Adipocyte (in vitro differentiated cells): ENCODE data around the gene DEXI.
"Not testable (repeated sequence)": the region's sequence is repeated elsewhere in the genome, so short reads cannot be mapped to it uniquely, and the experiment has no call there.

Source experiments
- DNase-seq: peaks from one replicate; pipeline ENCODE4 v3.0.0-alpha.2; 2015; ENCODE audit warnings: low read depth
- H3K27me3 ChIP-seq: replicated peaks from 2 replicates; pipeline ENCODE4 v1.7.0; 2013; ENCODE audit warnings: mild to moderate bottlenecking, low read length, moderate library complexity; ENCODE audit not compliant: control insufficient read depth, insufficient read depth
- H3K36me3 ChIP-seq: 2 replicates; pipeline ENCODE4 v1.7.0; 2013; ENCODE audit warnings: low read length, mild to moderate bottlenecking, moderate library complexity; ENCODE audit not compliant: control insufficient read depth, insufficient read depth, severe bottlenecking
- H3K4me1 ChIP-seq: 2 replicates; pipeline ENCODE4 v1.7.0; 2013; ENCODE audit warnings: mild to moderate bottlenecking, low read length, moderate library complexity; ENCODE audit not compliant: control insufficient read depth, insufficient read depth
- H3K4me3 ChIP-seq: 2 replicates; pipeline ENCODE4 v1.7.0; 2013; ENCODE audit warnings: mild to moderate bottlenecking, low read length, moderate library complexity
- H3K9ac ChIP-seq: 2 replicates; pipeline ENCODE4 v1.7.0; 2013; ENCODE audit warnings: mild to moderate bottlenecking, low read length, moderate library complexity
- H3K9me3 ChIP-seq: 2 replicates; pipeline ENCODE4 v1.7.0; 2013; ENCODE audit warnings: mild to moderate bottlenecking, low read length, moderate library complexity; ENCODE audit not compliant: control insufficient read depth

Gene DEXI

GRCh38 chr16:10931977-10932632 lies 10.2 kb downstream of the DEXI start:
- peaks cover 31% of the 10 kb centered on the region for H3K36me3 ChIP-seq
- DNase-seq, result no peak
- peaks cover 19% of the 10 kb centered on the region for H3K4me1 ChIP-seq
- no peak overlapping the region for H3K4me3 ChIP-seq
- no peak overlapping the region for H3K9ac ChIP-seq
- no peaks in the 10 kb centered on the region for H3K27me3 ChIP-seq
- no peaks in the 10 kb centered on the region for H3K9me3 ChIP-seq

GRCh38 chr16:10931134-10931533 lies 11.1 kb downstream of the DEXI start:
- Histone ChIP-seq H3K4me1 (peaks cover 13% of the 10 kb centered on the region), H3K9ac (no peak overlapping the region), H3K27me3 (no peaks in the 10 kb centered on the region), H3K36me3 (peaks cover 38% of the 10 kb centered on the region), H3K9me3 (no peaks in the 10 kb centered on the region), H3K4me3 (no peak overlapping the region)
- DNase-seq, result no peak

GRCh38 chr16:10930755-10931093 lies 11.5 kb downstream of the DEXI start:
- no peak for DNase-seq
- H3K4me3 ChIP-seq, result no peak overlapping the region
- peaks cover 9% of the 10 kb centered on the region for H3K4me1 ChIP-seq
- peaks cover 42% of the 10 kb centered on the region for H3K36me3 ChIP-seq
- no peaks in the 10 kb centered on the region for H3K27me3 ChIP-seq
- no peaks in the 10 kb centered on the region for H3K9me3 ChIP-seq
- H3K9ac ChIP-seq, result no peak overlapping the region

- peaks cover 47% of the 10 kb centered on the region for H3K36me3 ChIP-seq
Measured at GRCh38 chr16:10929853-10930754, 12.2 kb downstream of the DEXI start.

GRCh38 chr16:10929097-10929496 lies 13.2 kb downstream of the DEXI start:
- DNase-seq, H3K4me1 ChIP-seq, H3K4me3 ChIP-seq, H3K9me3 ChIP-seq, H3K27me3 ChIP-seq, H3K9ac ChIP-seq: not testable (repeated sequence)
- H3K36me3 ChIP-seq, result peaks cover 52% of the 10 kb centered on the region

More at GRCh38 chr16:10929853-10930754, 12.2 kb downstream of the DEXI start:
- Histone ChIP-seq H3K4me1 (peaks cover 3% of the 10 kb centered on the region), H3K9me3 (no peaks in the 10 kb centered on the region), H3K27me3 (no peaks in the 10 kb centered on the region), H3K4me3 (no peak overlapping the region), H3K9ac (no peak overlapping the region)
- DNase-seq, result no peak

- DNase-seq, result no peak
Measured at GRCh38 chr16:10927497-10928112, 14.7 kb downstream of the DEXI start.

GRCh38 chr16:10926867-10927266 lies 15.4 kb downstream of the DEXI start:
- Histone ChIP-seq H3K4me3 (no peak overlapping the region), H3K27me3 (no peaks in the 10 kb centered on the region), H3K4me1 (peaks cover 9% of the 10 kb centered on the region), H3K36me3 (peaks cover 44% of the 10 kb centered on the region), H3K9ac (no peak overlapping the region), H3K9me3 (no peaks in the 10 kb centered on the region)
- no peak for DNase-seq

More at GRCh38 chr16:10927497-10928112, 14.7 kb downstream of the DEXI start:
- Histone ChIP-seq H3K9me3 (no peaks in the 10 kb centered on the region), H3K4me3 (no peak overlapping the region), H3K27me3 (no peaks in the 10 kb centered on the region), H3K36me3 (peaks cover 47% of the 10 kb centered on the region), H3K4me1 (peaks cover 2% of the 10 kb centered on the region), H3K9ac (no peak overlapping the region)

GRCh38 chr16:10926094-10926493 lies 16.2 kb downstream of the DEXI start:
- no peak for DNase-seq
- H3K9me3 ChIP-seq, result no peaks in the 10 kb centered on the region
- H3K9ac ChIP-seq, result no peak overlapping the region
- H3K4me1 ChIP-seq, result peaks cover 12% of the 10 kb centered on the region
- H3K27me3 ChIP-seq, result no peaks in the 10 kb centered on the region
- peaks cover 42% of the 10 kb centered on the region for H3K36me3 ChIP-seq
- no peak overlapping the region for H3K4me3 ChIP-seq

GRCh38 chr16:10925285-10925684 lies 17.0 kb downstream of the DEXI start:
- H3K27me3 ChIP-seq, DNase-seq, H3K9me3 ChIP-seq, H3K4me3 ChIP-seq, H3K9ac ChIP-seq: not testable (repeated sequence)
- Histone ChIP-seq H3K4me1 (peaks cover 12% of the 10 kb centered on the region), H3K36me3 (peaks cover 42% of the 10 kb centered on the region)

GRCh38 chr16:10923650-10924214 lies 18.5 kb downstream of the DEXI start:
- no peaks in the 10 kb centered on the region for H3K27me3 ChIP-seq
- no peak overlapping the region for H3K9ac ChIP-seq
- peaks cover 14% of the 10 kb centered on the region for H3K4me1 ChIP-seq
- no peak overlapping the region for H3K4me3 ChIP-seq
- H3K36me3 ChIP-seq, result peaks cover 35% of the 10 kb centered on the region
- no peak for DNase-seq
- H3K9me3 ChIP-seq, result no peaks in the 10 kb centered on the region

GRCh38 chr16:10923146-10923649 lies 19.1 kb downstream of the DEXI start:
- peaks cover 32% of the 10 kb centered on the region for H3K36me3 ChIP-seq
- no peak overlapping the region for H3K9ac ChIP-seq
- no peak overlapping the region for H3K4me3 ChIP-seq
- no peaks in the 10 kb centered on the region for H3K27me3 ChIP-seq
- H3K4me1 ChIP-seq, result peaks cover 19% of the 10 kb centered on the region
- DNase-seq, result no peak
- H3K9me3 ChIP-seq, result no peaks in the 10 kb centered on the region
